ENCODE measurements around the gene PADI3. TPM values are rescaled to one million over a fixed set of nuclear protein-coding genes. Genes with fewer than 3 reads are reported as not detected.

The PADI3 gene
- total and polyA plus RNA-seq, 2 of the 13 experiments (the other 11 are each of a cell fraction or from before 2014, with no cell fraction given): not detected

GRCh38 chr1:17292299-17293160 is 43.6 kb downstream of the PADI3 start:
- in situ Hi-C loops (cut with HindIII; ENCODE audit: extremely low pct_ligation_motif_present, low pct_unique_long_range_greater_than_20kb): no loop called here
- H3K36me3 ChIP-seq (replicated peaks in 1 of 2; ENCODE audit: control insufficient read depth in 1 of 2, insufficient read depth in 2 of 2, low read length in 2 of 2): no peaks in the 10 kb centered on the region
- H3K4me3 ChIP-seq (replicated peaks in 1 of 3; ENCODE audit: insufficient read depth in 1 of 3, low read depth in 2 of 3, low read length in 3 of 3): no peak overlapping the region
- intact Hi-C loops (cut with micrococcal nuclease; ENCODE audit: unreplicated experiment): no loop called here
- no peak overlapping the region for H3K4me2 ChIP-seq (ENCODE audit: low read depth, low read length)
- no peak overlapping the region for H3K9ac ChIP-seq (ENCODE audit: insufficient read depth, low read depth, low read length)
- 0 out of 2 replicates have a peak, but pooled peaks have one; percentile 73 for TF ChIP-seq PCBP1 (IDR thresholded peaks at IDR 0.05; ENCODE audit: borderline replicate concordance, low read depth, low read length)
- TF ChIP-seq NCOA2 (CRISPR knock-in tag; IDR thresholded peaks at IDR 0.05): no peak
- TF ChIP-seq ZNF292 (CRISPR knock-in tag; IDR thresholded peaks at IDR 0.05; ENCODE audit: borderline replicate concordance, low read depth): no peak
- peak; percentile 94 for TF ChIP-seq HNRNPK (IDR thresholded peaks at IDR 0.05; ENCODE audit: low read depth, low read length, poor library complexity, severe bottlenecking)
- TF ChIP-seq STAG1 (CRISPR knock-in tag; IDR thresholded peaks at IDR 0.05): no peak
- no peak for TF ChIP-seq GATA4 (IDR thresholded peaks at IDR 0.05; ENCODE audit: borderline replicate concordance, low read depth)
- TF ChIP-seq NRL (CRISPR knock-in tag; IDR thresholded peaks at IDR 0.05; ENCODE audit: borderline replicate concordance): no peak
- TF ChIP-seq THAP8 (CRISPR knock-in tag; IDR thresholded peaks at IDR 0.05; ENCODE audit: borderline replicate concordance): no peak
- no peak for TF ChIP-seq ZFYVE20 (CRISPR knock-in tag; IDR thresholded peaks at IDR 0.05; ENCODE audit: borderline replicate concordance, low read depth)
- TF ChIP-seq KLF12 (CRISPR knock-in tag; IDR thresholded peaks at IDR 0.05; ENCODE audit: borderline replicate concordance): no peak
- TF ChIP-seq, protein P1, sequence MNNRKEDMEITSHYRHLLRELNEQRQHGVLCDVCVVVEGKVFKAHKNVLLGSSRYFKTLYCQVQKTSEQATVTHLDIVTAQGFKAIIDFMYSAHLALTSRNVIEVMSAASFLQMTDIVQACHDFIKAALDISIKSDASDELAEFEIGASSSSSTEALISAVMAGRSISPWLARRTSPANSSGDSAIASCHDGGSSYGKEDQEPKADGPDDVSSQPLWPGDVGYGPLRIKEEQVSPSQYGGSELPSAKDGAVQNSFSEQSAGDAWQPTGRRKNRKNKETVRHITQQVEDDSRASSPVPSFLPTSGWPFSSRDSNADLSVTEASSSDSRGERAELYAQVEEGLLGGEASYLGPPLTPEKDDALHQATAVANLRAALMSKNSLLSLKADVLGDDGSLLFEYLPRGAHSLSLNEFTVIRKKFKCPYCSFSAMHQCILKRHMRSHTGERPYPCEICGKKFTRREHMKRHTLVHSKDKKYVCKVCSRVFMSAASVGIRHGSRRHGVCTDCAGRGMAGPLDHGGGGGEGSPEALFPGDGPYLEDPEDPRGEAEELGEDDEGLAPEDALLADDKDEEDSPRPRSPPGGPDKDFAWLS (CRISPR knock-in tag; IDR thresholded peaks at IDR 0.05; ENCODE audit: borderline replicate concordance): no peak
- no peak for TF ChIP-seq ZNF280B (CRISPR knock-in tag; IDR thresholded peaks at IDR 0.05; ENCODE audit: borderline replicate concordance)
- no peaks in the 10 kb centered on the region for H3K9me3 ChIP-seq (ENCODE audit: low read length)
- ChIA-PET POLR2A (no interaction called here), CTCF (ENCODE audit: low intra/inter-chr PET ratio, low total read pairs) (no interaction called here)
- no peaks in the 10 kb centered on the region for H3K4me1 ChIP-seq (ENCODE audit: insufficient read depth, low read length)
- no peaks in the 10 kb centered on the region for H4K20me1 ChIP-seq (ENCODE audit: insufficient read depth, low read length)
- ATAC-seq (no peak), DNase-seq (ENCODE audit: low spot score) (no peak), FAIRE-seq (no peak)
- no peak overlapping the region for H2AFZ ChIP-seq (ENCODE audit: low read length)
- no TSS peak for BruUV-seq (replicated peaks)
- WGBS (ENCODE audit: low lambda C conversion rate): 24% methylated on average over 7 of the region's 7 CpGs
- peaks cover 0 to 15% of the 10 kb centered on the region in 2 experiments; a peak in 3 of 5 replicates for H3K27me3 ChIP-seq (ENCODE audit: control insufficient read depth in 1 of 2, insufficient read depth in 2 of 2, low read length in 2 of 2)
- H3K79me2 ChIP-seq (ENCODE audit: insufficient read depth, low read length): no peaks in the 10 kb centered on the region
- H3K27ac ChIP-seq (ENCODE audit: extremely low read length, insufficient read depth, low read length): no peak overlapping the region

All from HepG2 (cell line).